ENCODE results near the gene TNRC6C.
A peak's percentile ranks its signal among the peaks of the same experiment; 100 is the strongest.

The TNRC6C gene

GRCh38 chr17:78114831-78115723 is 156.6 kb downstream of the TNRC6C start:
- DNase-seq, result no peak

- DNase-seq, result peak in 1 of 5 experiments; percentile 10
These were observed 157.3 kb downstream of the TNRC6C start for GRCh38 chr17:78115803-78116202.

- no peak for DNase-seq
These were observed 157.9 kb downstream of the TNRC6C start for GRCh38 chr17:78116411-78116810.

- DNase-seq, result peak in 1 of 5 experiments; percentile 22
These were observed 158.8 kb downstream of the TNRC6C start for GRCh38 chr17:78117027-78117981.

GRCh38 chr17:78118801-78119241 is 160.3 kb downstream of the TNRC6C start:
- DNase-seq, result no peak

GRCh38 chr17:78120537-78120936 is 162.0 kb downstream of the TNRC6C start:
- no peak for DNase-seq

GRCh38 chr17:78120971-78121800 is 162.7 kb downstream of the TNRC6C start:
- DNase-seq, result peak in 3 of 5 experiments; percentile 42 to 87 (median 83)

- no peak for DNase-seq
These were observed 163.3 kb downstream of the TNRC6C start for GRCh38 chr17:78121801-78122215.

- peak in 1 of 5 experiments; percentile 44 for DNase-seq
These were observed 163.9 kb downstream of the TNRC6C start for GRCh38 chr17:78122216-78122930.

- DNase-seq, result no peak
These were observed 164.4 kb downstream of the TNRC6C start for GRCh38 chr17:78122931-78123249.

GRCh38 chr17:78123258-78123929 is 164.9 kb downstream of the TNRC6C start:
- DNase-seq, result no peak

- peak in 1 of 5 experiments; percentile 48 for DNase-seq
These were observed 165.8 kb downstream of the TNRC6C start for GRCh38 chr17:78124081-78124835.

GRCh38 chr17:78124836-78125137 is 166.3 kb downstream of the TNRC6C start:
- no peak for DNase-seq

- peak in 1 of 5 experiments; percentile 72 for DNase-seq
These were observed 166.8 kb downstream of the TNRC6C start for GRCh38 chr17:78125138-78125913.

GRCh38 chr17:78125976-78126894 is 167.7 kb downstream of the TNRC6C start:
- DNase-seq, result no peak

- DNase-seq, result no peak
These were observed 168.4 kb downstream of the TNRC6C start for GRCh38 chr17:78126895-78127238.

GRCh38 chr17:78127239-78127887 is 168.9 kb downstream of the TNRC6C start:
- peak in 3 of 5 experiments; percentile 59 to 90 (median 67) for DNase-seq

Data from T-helper 2 cell (primary cell).